Measurements from ENCODE around the gene CGB7.

GRCh38 chr19:49004964-49005614, 52.5 kb downstream of the CGB7 start:
- TF ChIP-seq CTCF (conservative IDR thresholded peaks at IDR 0.05 in 1 of 2, IDR thresholded peaks at IDR 0.05 in 1 of 2; ENCODE audit: extremely low read depth in 1 of 2, insufficient read depth in 1 of 2, low read depth in 1 of 2, low read length in 2 of 2): no peak
- no peak for TF ChIP-seq EZH2 (IDR thresholded peaks at IDR 0.05; ENCODE audit: borderline replicate concordance, low read length)

Data from mammary epithelial cell (primary cell).